ENCODE results near the gene BNC1.

DNA sequence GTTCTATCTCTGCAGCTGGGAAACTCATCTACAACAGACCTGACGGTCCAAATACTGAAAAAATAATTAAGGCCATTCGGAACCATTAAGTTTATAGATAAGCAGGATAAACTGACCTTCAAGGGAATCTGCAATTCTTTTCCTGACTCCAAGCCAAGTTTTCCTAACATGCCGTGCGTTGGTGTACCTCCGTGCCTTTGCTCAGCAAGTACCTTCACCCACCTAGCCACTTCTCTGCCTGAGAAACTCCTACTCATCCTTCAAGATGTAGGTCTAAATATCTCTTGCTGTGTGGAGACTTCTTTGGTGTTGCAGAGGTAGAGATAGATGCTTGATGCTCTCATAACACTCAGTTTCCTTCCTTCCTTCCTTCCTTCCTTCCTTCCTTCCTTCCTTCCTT, 24.2 kb upstream of the BNC1 start:
- TF ChIP-seq POLR2AphosphoS5 (IDR thresholded peaks at IDR 0.05; ENCODE audit: low read depth, low read length) (no peak), POLR2A (IDR thresholded peaks at IDR 0.05; ENCODE audit: low read depth, low read length) (no peak), TAF1 (IDR thresholded peaks at IDR 0.05; ENCODE audit: low read depth, low read length) (no peak), PAX5 (IDR thresholded peaks at IDR 0.05; ENCODE audit: insufficient read depth, low read length, severe bottlenecking) (no peak)
